Measurements from ENCODE around the gene SYMPK.

Gene SYMPK

DNA sequence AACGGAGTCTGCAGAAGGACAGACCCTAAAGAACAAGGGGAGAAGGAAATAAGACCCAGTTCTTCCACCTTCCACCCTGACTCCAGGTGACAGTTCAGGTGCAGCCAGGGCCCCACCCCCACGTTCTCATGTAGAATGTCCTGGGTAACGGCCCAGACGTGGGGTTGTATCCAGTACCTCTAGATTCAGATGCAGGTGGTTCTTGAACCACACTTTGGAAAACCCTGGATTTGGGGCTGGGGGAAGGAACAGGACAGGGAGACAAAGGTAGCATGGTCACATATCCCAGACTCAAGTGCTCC lies 82.8 kb downstream of the SYMPK start:
- no peak for DNase-seq

DNA sequence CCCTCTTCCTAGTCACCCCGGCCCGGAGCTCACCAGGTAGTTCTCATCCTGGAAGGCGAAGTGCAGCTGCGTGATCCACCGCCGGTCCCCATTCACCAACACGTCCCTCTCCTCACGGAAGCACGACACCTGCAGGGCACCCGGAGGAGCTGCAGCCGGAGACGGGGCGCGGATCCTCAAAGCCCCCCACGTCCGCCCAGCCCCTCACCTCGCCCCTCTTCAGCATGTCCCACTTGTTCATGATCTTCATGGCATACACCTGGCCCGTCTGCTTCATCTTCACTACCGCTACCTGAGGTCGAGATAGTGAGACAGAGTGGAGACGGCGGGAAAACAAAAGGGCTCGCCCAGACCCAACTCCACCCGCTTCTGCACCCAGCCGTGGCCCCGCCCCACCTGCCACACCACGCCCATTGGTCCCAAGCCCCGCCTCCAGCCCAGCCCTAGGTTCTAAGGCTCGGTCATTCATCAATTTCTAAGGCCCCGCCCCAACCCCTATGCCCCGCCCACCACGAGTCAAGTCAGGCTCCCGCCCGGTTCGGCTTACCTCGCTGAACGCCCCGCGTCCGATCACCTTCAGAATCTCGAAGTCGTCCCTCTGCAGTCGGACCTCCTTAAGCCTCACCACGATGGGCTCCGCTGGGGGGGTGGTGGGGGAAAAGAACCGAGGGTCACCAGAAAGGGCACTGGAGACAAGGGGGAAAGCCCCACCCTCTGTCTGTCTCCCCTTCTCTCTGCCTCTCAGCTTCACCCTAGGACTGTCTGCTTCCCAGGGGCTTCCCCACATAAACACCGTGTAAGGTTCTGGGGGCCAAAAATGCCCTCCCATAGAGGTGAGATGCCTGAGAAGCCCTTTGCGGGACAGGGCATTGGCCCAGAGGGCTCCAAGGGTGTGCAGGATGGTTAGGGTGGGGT lies 83.5 kb downstream of the SYMPK start:
- peak; percentile 93 for DNase-seq

DNA sequence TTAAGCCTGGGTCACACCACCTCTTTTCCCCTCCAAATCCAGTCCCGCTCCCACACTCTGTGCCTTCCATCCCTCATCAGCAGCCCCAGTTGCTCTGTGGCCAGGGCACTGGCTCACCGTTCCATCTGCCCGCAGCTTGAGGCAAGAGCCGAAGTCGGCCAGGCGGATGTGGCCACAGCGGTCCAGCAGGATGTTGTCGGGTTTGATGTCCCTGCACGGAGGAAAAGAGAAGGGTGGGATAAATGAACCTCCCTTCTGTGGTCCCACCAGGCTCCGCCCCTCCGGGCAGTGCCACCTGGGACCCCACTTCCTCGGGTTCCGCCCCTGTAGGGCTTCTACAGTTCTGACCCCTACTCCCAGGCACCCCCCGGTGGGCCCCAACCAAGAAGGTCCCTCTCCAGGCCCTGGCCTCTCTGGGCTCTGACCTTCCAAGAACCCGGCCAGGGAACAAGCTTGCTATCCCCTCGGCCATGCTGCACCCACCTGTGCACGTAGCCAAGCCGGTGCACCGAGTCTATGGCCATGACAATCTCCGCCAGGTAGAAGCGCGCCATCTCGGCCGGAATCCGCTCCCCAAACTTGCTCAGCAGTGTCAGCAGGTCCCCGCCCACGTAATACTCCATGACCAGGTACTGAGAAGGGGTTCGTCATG lies 84.8 kb downstream of the SYMPK start:
- DNase-seq, result no peak

DNA sequence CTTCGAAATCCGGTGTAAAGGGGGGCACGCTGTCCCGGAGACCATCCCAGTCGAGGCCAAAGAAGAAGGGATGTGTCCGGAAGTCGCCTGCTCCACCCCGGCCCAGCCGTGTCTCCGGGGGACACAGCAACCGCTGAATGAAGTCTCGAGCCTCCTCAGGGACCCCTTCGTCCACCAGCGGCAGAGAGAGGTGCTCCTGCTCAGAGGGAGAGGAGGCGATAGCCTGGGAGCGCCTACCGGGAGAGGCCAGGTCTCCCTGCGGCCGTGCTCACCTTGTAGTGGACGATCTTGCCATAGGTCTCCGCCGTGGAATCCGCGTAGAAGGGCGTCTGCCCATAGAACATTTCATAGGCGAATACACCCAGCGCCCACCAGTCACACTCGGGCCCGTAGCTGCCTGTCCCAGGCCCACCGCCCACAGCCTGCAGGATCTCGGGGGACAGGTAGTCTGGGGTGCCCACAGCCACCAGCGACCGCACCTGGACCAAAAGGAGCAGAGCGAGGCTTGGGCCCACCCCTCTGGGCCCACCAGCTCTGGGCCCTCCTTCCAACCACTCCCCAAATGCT lies 85.5 kb downstream of the SYMPK start:
- DNase-seq, result no peak

DNA sequence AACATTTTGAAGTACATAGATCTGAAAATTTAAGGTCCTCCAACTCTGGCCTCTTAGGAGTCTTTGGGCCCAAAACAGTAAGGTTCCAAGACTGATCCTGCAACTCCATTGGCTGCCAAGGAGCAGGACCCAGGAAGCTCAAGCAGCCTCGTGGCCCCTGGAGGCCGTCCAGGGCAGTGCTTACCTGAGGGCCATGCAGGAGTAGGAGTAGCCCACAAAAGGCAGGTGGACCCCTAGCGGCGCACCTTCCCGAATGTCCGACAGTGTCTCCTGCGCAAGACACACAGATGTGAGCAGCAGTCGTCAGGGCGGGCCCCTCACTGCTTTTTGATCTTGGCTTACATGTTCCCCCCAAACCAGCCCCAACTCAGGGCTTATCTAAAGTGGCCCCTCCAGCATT lies 88.2 kb downstream of the SYMPK start:
- DNase-seq, result no peak

DNA sequence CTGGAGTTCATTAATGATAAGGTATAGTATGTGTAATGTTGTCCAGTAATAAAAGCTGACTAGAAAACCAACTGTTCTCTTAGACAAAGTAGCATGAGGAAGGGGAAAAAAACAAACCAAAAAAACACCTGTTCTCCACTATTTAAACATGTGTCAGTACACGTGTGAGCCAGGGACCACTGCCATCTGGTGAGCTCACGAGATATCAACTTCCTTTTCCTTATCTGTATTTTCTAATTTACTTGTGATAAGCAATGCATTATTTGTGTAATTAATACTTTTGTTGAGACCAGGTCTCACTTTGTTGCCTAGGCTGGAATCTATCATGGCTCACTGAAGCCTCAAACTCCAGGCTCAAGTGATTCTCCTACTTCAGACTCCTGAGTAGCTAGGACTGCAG lies 89.6 kb downstream of the SYMPK start:
- no peak for DNase-seq

DNA sequence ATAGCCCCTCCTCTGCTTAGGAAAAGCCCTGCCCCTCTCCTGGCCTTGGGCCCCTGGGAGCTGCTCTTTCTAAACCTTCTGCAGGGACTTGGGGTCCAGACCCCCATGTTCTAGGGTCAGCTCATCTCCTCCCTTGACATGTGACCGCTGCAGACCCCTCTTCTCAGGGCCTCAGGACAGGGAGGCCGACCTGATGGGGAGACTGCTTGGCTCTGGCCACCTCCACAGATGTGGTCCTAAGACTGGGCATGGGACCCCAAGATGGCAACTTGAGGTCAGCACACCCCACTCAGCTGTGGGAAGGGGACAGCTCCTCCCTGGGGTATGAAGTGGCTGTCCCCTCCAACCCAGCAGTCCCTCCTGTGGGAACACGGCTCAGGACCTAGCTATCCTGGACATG lies 90.0 kb downstream of the SYMPK start:
- DNase-seq, result no peak

DNA sequence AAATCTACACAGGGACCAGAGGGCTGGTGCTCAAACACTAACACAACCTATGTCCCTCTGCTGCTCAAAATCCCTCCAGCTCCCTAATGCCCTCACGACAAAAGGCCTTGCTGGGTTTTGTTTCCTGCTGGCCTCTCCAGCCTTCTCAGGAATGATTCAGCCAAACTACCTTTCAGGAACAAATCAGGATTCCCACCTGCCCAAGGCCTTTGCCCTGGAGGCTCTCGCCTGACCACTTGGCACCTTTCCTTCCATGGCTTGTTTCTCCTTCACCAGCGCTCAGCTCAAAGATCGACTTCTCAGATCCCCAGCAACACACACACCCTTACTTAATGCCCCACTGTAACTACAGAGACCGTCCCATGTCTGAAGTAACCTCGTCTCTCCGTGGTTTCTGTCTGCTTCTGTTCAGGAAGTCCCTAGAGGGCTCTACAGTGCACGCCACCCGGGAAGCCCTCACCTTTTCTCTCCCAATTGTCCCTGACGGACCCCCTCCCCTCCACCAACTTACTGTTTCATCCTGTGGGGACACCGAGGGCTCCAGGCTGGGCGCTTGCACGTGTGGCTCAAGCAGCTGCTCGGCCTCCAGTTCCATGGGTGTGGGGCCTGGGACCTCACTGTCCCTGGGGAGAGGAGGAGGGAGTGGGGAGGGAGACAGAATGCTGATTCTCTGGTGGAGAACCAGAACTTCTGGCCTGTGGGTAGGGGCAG lies 90.7 kb downstream of the SYMPK start:
- no peak for DNase-seq

DNA sequence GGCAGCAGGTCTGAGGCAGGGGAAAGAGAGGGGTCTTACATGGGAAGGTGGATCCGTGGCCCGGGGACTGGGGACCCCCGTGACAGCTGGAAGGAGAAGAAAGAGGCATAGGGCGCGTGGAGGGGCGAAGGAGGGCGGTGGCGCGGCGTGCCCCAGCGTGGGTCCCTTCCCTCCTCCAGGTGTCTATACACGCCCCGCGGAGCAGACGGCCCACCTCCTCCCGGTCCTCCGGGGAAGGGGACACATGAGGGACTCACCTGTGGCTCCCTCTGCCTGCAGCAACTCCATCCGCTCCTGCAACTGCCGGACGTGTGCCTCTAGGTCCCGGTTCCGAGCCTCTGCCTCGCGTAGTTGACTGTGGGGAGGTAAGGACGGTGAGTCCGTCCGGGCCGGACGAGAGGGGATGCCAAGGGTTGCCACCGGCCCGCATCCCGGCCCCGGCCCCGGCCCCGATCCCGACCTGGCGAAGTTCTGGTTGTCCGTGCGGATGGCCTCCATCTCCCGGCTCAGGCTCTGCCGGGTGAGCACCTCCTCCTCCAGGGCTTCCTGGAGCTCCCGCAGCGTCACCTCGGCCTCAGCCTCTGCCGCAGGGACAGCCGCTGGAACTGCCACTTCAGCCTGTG lies 91.5 kb downstream of the SYMPK start:
- no peak for DNase-seq

DNA sequence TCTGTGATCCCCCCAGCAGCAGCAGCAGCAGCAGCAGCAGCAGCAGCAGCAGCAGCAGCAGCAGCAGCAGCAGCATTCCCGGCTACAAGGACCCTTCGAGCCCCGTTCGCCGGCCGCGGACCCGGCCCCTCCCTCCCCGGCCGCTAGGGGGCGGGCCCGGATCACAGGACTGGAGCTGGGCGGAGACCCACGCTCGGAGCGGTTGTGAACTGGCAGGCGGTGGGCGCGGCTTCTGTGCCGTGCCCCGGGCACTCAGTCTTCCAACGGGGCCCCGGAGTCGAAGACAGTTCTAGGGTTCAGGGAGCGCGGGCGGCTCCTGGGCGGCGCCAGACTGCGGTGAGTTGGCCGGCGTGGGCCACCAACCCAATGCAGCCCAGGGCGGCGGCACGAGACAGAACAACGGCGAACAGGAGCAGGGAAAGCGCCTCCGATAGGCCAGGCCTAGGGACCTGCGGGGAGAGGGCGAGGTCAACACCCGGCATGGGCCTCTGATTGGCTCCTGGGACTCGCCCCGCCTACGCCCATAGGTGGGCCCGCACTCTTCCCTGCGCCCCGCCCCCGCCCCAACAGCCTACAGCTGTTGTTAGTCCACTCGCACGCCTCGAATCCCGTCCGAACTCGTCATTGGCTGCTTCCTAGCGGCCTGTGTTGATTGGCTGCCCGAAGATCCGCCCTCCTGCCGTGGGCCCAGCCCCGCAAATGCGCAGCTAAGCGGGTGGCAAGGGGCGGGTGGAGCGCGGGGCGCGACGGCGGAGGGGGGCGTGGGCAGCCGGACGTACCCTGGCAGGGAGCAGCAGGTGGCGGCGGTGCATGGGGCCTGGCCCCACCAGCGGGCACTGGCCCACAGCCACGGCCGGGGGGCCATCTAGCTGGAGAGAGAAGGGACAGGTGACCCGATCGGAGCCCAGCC lies 92.5 kb downstream of the SYMPK start:
- DNase-seq, result peak; percentile 97

DNA sequence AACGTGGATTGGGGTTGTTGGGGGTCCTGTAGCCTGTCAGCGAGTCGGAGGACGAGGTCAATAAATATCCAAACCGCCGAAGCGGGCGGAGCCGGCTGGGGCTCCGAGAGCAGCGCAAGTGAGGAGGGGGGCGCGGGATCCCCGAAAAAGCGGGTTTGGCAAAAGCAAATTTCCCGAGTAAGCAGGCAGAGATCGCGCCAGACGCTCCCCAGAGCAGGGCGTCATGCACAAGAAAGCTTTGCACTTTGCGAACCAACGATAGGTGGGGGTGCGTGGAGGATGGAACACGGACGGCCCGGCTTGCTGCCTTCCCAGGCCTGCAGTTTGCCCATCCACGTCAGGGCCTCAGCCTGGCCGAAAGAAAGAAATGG lies 93.1 kb downstream of the SYMPK start:
- no peak for DNase-seq

DNA sequence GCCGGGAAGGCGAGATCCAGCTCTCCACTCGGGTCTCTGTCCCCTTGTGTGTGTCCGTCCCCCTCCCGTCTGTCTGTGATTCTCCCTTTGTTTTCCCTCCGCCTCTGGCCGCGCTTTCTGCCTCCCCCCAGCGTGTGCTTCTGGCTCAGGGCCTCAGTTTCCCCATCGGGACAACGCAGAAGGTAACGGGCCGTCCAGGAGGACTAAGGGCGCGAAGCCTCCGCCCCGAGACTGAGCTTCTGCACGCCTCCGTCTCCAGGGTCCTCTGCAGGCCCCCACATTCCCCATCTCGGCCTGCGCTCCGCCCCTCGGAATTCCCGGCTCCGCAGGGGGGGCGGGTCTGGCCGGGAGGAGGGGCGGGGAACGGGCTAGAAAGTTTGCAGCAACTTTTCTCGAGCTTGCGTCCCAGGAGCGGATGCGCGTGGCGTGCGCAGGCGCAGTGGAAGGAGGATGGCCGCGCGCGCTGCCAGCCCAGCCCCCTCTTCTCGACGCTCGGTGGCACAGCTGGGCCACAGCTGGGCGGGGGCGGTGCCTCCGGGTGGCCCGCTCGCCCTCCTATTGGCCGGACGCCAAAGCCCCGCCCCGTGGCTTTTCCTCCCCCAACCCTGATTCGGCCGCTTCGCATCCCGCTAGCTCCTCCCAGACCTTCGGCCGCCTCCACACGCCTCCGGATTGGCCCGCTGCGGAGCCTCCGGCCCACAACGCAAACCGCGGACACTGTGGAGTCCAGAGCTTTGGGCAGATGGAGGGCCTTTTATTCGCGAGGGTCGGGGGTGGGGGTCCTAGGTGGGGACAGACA lies 93.8 kb downstream of the SYMPK start, which contains the start of gene SIX5:
Gene SIX5 (minus strand): TSS at position 269 of the 799 bp plus-strand sequence. CDS start 408 bp downstream, outside the sequence.
- peak; percentile 97 for DNase-seq

DNA sequence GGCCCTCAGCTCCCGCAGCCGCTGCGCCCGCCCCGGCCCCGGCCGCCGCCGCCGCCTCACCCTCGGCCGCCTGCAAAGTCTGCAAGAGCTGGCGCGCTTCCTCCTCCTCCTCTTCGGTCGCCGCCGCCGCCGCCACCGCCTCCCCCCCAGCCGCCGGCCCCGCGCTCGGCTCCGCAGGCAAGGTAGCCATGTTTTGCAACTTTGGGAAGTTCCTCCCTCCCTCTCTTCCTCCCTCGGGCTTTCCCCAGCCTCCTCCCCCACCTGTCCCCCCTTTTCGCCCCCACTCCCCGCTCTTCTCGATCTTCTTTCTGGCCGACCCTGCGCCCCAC lies 94.3 kb downstream of the SYMPK start:
- DNase-seq, result peak; percentile 80

DNA sequence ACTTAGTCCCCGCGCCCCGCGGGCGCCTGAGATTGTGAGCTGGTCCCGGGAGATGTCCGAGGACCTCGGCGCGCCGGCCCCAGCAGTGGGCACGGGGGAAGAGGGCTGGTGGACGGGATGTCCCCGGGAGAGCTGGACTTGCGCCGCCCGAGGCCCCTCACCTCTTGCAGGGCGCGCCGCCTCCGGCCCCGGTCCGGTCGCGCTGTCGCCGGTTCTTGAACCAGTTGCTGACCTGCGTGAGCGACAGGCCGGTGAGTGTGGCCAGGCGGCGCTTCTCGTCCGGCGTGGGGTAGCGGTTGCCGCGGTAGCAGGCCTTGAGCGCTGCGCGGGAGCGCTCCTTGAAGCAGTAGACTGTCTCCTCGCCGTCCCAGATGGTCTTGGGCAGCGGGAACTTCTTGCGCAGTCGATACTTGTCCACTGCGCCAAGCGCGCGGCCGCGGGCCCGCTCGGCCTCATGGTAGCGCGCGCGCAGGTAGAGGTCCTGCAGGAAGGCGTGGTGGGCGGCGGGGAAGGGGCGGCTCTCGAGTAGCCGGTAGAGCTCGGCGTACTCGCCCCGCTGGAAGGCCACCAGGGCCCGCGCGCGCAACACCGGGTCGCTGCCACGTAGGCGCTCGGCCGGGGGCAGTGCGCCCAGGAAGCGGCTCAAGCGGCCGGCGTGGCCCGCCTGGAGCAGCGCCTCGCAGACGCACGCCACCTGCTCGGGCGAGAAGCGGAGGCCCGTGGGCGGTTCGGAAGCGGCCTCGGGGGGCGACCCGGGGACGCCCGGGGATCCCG lies 94.9 kb downstream of the SYMPK start:
- DNase-seq, result no peak

DNA sequence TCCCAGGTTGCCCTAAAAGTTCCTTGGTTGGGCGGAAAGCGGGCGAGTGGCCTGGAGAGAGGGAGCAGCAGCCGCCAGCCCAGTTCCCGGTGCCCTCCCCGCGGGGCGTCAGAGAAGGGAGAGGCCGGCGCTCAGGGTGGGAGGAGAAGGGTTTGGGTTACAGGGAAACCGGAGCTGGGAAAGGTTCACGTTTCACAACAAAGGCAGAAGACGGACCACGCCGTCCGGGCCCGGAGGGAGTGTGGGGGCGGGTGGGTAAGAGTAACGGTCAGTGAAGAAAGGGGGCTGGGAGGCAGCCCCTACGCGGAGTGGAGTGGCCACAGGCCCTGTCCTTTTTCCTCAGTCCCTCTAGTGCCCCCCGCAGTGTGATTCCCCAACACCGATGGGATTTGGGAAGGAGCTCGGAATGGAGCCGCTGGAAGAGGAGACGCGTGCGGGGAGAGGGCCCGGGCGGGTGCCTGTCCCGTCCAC lies 95.5 kb downstream of the SYMPK start:
- no peak for DNase-seq

DNA sequence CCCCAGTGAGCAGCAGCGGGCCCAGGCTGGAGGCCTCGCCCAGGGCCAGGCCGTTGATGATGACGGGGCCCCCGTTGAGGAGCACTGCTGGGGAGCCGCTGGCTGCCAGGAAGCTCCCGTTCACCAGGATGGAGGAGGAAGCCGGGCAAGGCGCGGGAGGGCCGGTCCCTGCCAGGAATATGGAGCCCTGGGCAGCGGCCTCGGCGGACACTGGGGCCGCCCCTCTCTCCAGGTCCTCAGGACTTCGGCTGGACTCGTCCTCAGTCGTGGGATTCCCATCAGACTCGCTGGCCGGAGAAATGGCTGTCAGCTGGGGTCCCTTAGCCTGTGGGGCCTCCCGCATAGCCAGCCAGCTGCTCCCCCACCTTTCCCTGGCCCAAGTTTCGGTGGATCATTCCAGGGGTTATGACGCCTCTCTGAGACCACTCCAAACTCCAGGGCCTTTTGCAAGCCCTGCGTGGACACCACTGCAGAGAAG lies 96.0 kb downstream of the SYMPK start:
- DNase-seq, result no peak

DNA sequence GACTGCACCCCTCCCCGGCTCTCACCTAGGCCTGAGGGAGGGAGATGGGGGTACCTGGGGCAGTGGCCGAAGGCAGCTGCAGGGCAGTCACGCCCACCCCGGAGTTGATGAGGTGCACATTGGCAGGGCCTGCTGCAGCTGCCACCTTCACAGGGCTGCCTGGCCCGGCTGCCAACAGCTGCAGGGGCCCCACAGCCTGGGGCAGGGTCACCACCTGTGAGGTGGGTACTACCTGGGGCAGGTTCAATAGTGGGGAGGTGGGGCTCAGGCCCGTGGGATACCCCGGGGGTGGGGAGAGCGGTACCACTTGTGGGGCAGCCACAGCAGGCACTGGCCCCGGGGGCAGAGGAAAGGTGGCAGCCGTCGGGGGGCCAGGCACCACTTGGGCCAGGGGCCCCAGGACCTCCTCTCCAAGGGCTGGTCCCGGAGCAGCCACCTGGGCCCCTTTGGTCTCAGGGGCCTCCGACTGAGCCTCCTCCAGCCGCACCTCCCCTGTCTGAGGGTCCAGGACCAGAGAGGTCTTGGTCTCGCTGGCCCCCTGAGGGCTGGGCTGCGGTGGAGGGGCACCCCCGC lies 96.6 kb downstream of the SYMPK start:
- DNase-seq, result no peak

DNA sequence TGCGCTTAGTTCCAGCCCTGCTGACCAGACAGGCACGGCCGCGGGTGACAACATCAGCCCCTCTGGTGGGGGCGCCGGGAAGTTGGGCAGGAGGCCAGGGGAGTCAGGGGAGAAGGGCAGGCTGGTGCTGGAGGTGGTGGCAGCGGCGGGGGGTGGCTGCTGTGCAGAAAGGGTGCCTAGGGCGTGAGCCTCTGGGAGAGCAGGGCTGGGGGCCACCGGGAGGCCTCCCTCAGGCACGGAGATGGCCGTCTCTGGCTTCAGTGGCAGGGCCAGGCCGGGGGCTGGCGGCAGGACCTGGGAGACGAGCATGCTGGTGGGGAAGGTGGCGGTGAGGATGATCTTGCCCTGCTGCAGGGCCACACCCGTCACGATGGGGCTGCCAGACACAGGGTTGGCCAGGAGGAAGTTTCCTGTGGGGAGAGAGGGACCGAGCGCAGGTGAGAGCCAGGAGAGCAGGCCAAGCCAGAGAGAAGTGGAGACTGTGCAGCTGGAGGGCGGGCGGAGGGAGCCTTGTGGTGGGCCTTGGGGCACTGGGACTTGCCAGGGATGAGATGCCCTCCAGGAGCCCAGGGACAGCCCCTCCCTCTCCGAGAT lies 97.1 kb downstream of the SYMPK start:
- DNase-seq, result no peak
